ENCODE measurements around the gene BIRC7.

- TF ChIP-seq POLR2A (IDR thresholded peaks at IDR 0.05; ENCODE audit: low read depth, low read length) (no peak), POLR2AphosphoS5 (IDR thresholded peaks at IDR 0.05; ENCODE audit: low read depth, low read length) (no peak)
These were observed 4.3 kb downstream of the BIRC7 start for GRCh38 chr20:63240004-63240403.
